ENCODE results near the gene KCNQ4.

The KCNQ4 gene

DNA sequence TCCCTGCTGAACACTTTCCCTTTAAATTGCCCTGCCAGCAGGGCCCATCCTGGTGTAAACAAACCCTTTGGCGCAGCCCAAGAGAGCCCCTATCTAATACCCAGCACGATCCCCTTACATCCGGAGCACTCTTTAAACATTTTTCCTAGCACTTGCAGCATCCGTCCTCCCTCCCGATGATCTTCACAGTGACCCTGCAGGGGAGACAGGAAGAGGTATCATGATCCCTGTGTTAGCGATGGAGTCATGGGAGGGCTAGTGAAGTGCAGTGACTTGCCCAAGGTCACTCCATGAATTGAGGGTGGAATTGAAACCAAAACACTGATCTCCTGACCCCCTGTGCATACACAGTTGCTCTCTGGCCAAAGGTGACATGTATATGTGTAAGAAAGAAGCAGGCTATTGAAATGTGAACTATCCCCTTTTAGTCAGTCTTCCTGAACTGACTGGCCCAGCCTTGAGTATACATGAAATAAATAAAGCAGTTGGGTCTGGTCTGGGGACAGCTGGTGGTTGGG is 9.8 kb upstream of the KCNQ4 start:
- FAIRE-seq: peak; percentile 21
- DNase-seq (ENCODE audit: extremely low spot score, insufficient read length, low read depth): no peak

DNA sequence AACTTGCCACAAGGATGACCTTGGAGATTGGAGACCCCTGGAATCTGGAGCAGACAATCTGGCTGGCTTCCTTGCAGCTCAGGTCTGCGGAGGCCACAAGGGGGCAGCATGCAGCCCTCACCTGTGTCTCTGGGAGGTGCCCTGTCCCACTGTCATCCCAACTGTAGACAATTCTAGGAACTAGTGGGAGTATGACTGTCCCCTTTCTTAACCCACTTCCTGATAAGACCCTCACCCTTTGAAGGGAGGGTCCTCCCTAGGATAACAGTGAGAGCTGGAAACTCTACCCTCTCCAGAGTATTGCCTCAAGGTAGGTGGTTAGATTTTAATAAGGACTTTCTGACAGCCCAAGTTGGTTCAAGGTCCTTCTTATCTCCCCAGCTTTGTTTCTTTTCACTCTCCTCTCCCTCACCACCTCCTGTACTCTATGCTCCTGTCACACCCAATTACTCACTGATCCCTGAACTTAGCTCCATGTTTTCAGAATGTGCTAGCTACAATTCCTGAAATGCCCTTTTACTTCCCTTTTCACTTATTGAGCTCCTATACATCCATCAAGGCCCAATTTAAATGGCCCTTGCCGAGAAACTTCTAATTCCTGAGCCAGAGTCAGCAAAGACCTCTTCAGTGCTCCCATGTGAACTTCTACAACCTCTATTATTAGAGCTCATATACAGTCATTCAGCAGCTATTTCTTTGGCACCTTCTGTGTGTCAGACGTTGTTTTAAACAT is 9.2 kb upstream of the KCNQ4 start:
- no peak for DNase-seq (ENCODE audit: extremely low spot score, insufficient read length, low read depth)

DNA sequence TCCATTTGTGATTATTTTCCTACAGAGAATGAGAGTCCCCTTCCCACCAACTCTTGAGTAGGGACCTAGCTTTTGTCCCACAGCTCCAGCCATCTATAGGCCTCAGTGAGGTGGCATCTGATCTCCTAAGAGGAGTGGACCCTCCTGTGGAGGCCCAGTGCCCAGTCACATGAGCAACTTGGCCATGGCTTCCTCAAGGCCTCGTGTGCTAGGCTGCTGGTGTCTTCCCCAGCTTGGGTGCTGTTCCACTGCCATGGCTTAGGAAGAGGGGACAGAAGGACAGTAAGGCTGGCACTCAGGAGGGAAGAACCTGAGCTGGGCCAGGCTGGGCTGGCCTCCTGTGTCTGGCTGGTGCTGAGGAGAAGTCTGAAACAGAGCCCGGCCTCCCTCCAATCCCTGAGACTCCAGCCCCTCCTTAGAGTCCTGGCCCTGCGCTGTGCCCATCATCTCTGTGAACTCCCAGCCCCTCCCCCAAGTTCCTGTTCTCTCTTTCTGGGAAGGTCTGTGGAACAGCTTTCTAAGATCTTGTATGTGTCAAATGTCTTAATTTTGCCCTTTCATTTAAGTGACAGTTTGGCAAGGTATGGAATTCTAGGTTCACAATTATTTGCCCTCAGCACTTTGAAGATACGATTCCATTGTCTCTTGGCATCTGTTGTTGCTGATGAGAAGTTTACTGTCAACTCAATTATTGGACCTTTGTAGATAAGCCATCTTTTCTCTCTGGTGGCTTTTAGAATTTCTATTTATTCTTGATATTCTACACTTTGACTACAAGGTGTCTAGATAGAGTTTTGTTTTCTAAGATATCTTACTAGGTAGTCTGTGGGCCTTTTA is 7.1 kb upstream of the KCNQ4 start:
- FAIRE-seq: no peak
- no peak for DNase-seq (ENCODE audit: extremely low spot score, insufficient read length, low read depth)

More for the DNA sequence above, 9.2 kb upstream of the KCNQ4 start:
- peak; percentile 63 for FAIRE-seq

- FAIRE-seq: no peak
- no peak for DNase-seq (ENCODE audit: extremely low spot score, insufficient read length, low read depth)
These were observed 6.2 kb upstream of the KCNQ4 start for GRCh38 chr1:40777224-40777970.

DNA sequence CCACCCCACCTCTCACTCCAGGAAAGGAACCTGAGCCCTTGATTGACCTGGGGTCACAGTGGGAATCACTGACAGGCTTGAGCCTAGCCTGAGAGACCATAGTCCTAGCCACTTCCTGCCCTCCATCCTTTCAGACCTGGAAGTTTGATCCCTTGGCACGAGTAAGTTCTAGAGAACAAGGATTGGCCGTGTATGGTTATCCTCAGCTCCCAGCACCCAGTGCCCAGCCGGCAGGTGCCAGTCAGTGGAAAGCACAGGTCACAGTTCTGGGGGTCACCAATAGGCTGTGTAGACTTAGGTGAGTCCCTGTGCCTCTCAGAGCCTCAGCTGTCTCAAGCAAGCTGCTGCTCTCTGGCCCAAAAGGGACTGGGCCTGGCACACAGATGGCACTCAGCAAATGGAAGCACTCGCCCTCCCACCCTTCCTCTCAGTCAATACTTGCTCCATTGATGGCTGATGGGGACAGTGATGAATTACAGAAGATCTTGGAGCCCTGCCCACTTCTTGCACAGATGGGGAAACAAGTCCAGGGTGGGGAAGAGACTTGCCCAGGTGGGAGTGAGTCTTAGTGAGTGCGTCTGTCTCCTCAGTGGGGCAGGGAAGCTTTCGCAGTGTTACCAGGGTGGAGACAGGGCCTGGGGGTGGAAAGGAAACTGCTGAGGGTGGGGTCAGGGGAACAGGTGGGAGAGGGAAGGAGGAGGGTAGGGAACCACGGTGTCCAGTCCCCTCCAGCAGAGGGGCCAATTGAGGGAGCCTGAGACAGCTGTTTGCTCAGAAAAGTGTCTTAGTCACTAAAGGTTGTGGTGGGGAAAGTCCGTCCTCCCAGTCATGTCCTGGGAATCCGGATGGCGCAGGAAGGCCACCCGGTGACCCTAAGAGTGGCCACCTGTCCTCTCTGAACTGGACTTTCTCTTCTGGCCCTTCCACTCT is 2.6 kb upstream of the KCNQ4 start:
- DNase-seq (ENCODE audit: extremely low spot score, insufficient read length, low read depth) (no peak), FAIRE-seq (no peak)

DNA sequence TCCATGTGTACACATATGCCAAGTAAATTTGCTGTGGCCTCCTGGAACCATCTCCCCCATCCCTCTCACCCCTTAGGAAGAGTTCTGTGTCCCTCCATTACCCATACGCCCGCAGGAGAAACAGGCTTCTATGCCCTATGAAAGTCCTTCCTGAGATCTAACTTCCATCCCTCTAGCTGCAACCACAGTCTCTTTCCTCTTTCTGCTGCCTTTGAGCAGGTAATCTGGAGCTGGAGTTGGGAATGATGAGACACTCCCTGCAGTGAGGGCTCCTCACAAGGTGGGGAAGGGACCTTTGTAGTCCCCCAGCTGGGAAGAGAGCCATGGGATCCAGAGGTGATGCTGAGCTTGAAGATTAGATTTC is 2.0 kb upstream of the KCNQ4 start:
- no peak for FAIRE-seq

GRCh38 chr1:40782371-40782956 is 1.1 kb upstream of the KCNQ4 start:
- no peak for FAIRE-seq
- DNase-seq (ENCODE audit: extremely low spot score, insufficient read length, low read depth): no peak

More for the DNA sequence above, 2.0 kb upstream of the KCNQ4 start:
- no peak for DNase-seq (ENCODE audit: extremely low spot score, insufficient read length, low read depth)

- no peak for FAIRE-seq
- DNase-seq (ENCODE audit: extremely low spot score, insufficient read length, low read depth): no peak
These were observed 669 bp downstream of the KCNQ4 start for GRCh38 chr1:40784141-40784770.

- DNase-seq (ENCODE audit: extremely low spot score, insufficient read length, low read depth) (no peak), FAIRE-seq (no peak)
These were observed 1.2 kb downstream of the KCNQ4 start for GRCh38 chr1:40784771-40785151.

DNA sequence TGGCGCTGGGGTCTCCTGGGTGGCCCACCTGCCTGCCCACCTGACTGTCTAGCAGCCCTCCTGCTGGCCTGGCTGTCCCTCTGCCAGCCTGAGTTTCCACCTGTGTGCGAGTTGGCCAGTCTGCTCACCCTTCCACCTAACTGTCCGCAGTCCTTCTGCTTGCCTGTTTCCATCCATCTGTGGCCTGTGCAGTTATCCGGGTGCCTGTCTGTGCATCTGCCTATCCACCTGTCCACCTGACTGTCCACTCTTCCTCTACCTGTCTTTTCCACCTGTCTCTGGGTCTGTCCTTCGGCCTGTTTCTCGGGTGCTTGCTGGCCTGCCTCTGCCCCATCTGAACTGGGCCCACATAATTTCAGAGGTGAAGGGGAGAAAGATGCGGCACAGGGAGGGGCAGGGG is 1.9 kb downstream of the KCNQ4 start:
- no peak for FAIRE-seq

DNA sequence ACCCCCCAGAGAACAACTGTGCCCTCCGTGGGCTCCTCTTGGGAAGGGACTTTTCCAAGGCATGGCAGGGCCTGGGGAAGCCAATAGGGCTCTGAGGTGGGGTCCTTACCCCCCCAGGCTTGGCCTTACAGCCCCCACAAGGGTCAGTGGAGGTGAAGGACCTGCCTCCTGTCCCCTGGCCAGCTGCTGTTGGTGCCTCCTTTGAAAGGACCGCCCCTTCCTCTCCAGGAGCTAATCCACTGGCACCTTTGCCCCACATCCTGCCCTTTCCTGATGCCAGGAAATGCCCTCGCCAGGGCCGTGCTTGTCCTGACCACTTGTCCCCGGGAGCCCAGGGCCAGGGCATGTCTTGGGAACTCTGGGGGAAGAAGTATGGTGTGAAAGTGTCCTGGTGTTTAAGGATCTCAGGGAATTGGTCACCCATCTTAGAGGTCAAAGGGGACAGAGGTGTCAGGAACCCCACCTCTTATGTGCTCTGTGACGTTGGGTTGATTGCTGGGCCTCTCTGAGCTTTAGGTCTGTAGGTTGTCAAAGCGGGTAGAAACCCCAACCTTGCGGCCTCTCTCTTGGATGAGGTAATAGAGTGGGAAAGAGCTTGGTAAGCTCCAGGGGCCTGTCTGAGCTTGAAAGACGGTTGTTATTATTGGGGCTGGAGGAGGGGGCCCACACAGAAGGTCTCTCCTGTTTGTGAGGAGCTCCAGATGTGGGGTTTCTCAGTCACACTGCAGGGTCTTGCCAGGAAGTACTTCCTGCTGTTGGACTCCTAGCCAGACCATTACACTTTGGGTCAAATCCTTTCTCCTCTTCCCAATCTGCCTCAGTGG is 2.8 kb downstream of the KCNQ4 start:
- FAIRE-seq: no peak
- DNase-seq (ENCODE audit: extremely low spot score, insufficient read length, low read depth): no peak

More for the DNA sequence above, 1.9 kb downstream of the KCNQ4 start:
- no peak for DNase-seq (ENCODE audit: extremely low spot score, insufficient read length, low read depth)

DNA sequence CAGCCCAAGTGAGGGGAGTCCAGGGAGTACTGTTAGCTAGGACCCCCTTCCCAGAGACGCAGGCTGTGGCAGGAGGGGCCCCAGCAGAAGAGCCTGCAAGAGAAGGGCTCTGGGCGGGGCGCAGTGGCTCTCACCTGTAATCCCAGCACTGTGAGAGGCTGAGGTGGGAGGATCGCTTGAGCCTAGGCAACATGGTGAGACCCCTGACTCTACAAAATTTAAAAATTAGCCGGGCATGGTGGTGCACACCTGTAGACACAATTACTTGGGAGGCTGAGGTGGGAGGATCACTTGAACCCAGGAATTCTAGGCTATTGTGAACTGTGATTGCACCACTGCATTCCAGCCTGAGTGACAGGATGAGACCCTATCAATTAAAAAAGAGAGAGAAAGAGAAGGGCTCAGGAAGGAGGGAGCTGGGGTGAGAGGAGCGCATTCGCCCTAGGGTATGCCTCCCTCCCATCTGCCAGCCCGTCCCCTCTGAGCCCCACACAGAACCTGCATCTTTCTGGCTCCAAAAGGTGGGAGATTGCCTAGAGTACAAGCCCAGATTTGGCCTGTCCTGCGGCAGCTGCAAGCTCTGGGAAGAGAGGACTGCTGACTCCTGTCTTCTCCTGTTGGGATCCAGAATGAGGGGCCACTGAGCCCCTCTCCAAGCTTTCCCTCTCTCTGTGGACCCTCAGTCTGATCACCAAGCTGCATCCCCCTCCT is 3.6 kb downstream of the KCNQ4 start:
- FAIRE-seq (no peak), DNase-seq (ENCODE audit: extremely low spot score, insufficient read length, low read depth) (no peak)

DNA sequence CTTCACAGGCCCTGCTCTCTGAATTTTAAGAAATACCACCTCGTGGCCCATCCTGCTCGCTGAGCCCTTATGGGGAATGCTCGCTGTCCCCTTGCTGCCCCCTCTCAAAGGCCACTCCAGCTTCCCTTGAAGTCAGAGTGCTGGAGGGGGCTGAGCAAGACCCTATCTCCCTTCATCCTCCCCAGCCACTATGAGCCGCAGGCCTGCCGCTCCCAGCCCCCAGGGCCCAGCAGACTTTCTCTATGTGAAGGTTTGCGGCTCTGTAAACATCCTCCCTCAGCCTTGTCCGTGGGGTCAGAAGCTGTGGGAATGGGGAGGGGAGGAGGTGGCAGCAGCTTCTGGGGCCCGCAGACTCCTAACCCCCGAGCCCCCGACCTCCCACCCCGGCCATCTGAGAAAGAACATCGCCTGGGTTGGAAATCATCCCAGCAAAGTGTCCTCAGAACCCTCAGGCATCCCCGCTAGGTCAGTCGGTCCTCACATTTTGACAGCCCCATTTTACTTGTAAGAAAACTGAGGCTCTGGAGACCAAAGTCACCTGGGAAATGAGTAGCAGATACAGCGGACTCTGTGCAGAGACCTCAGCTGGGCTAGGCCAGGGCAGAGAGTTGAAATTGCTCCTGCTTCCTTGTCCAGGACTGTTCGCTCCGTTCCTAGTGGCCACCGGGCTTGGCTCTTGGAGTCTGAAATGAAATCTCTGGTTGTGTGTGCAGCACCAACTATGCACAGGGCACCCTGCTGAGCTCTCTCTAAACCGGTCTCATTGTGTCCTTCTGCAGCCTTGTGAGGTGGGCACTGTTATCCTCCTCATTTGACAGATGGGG is 4.4 kb downstream of the KCNQ4 start:
- FAIRE-seq: no peak

DNA sequence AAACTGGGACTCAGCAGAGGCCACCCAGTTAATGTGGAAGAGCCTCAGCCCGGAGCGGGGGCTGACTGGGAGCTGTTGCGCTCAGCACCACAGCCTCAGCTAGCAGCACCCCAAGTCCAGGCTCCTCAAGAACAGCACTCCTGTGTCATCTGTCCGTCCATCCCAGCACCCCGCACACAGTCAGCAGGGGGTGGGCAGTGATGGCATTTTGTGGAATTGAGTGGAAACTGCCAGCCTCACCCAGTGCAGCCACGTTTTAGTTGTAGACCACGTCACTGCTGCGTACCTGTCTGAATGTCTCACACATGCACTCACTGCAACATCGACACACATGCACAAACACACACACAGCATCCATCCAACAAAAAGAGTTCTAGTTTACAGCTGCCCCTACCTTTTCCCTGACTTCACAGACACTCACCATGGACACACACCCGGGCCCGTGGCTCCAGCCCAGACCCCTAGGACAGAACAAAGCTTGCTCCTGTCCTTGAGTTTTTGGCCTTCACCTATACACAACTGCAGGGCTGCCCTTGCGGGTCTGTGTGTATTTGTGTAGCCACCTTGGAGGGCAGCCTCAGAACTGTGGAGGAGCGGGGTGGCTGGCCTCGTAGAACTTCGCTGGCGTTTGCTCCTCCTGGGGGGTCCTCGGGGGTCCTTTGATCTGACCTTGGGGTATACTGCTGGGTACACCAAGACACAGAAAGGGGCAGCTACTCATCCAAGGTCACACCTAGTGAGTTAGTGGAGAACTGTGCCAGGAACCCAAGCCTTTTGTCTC is 5.2 kb downstream of the KCNQ4 start:
- DNase-seq (ENCODE audit: extremely low spot score, insufficient read length, low read depth) (no peak), FAIRE-seq (no peak)

More for the DNA sequence above, 4.4 kb downstream of the KCNQ4 start:
- no peak for DNase-seq (ENCODE audit: extremely low spot score, insufficient read length, low read depth)

- DNase-seq (ENCODE audit: extremely low spot score, insufficient read length, low read depth) (no peak), FAIRE-seq (no peak)
These were observed 5.7 kb downstream of the KCNQ4 start for GRCh38 chr1:40789342-40789598.

Data from GM18507 (cell line).